OCI-LY7 (cell line): ENCODE data around the gene IDH2. TPM values are rescaled to one million over a fixed set of nuclear protein-coding genes. Genes with fewer than 3 reads are reported as not detected.

Experiments used
- BruUV-seq: library from RNA; stranded (reverse); fragments of 400-500 nt; replicated peaks from 2 replicates; lab custom pipeline; 2021; lab: Mats Ljungman, UMichigan
- CTCF ChIA-PET: fragments of 300-600 bp; sonication (Branson Sonifier 250); formaldehyde crosslinking; loops from one replicate; lab custom pipeline; 2022; ENCODE audit warnings: antibody characterized with exemption; ENCODE audit not compliant: unreplicated experiment; lab: Charles Lee
- POLR2A ChIA-PET: fragments of 300-600 bp; sonication (Branson Sonifier 250); formaldehyde crosslinking; loops from one replicate; lab custom pipeline; 2022; ENCODE audit warnings: antibody characterized with exemption; lab: Charles Lee
- DNase-seq: peaks from one replicate; pipeline ENCODE4 v3.0.0-alpha.2; 2015; ENCODE audit warnings: low spot score
- H2AFZ ChIP-seq: fragments of 200-600 bp; sonication (generic), shearing (Covaris generic); 2 replicates; pipeline ENCODE4 v1.6.1; 2014; ENCODE audit warnings: mild to moderate bottlenecking, antibody characterized with exemption, low read length, moderate library complexity
- H3K27ac ChIP-seq: fragments of 200-600 bp; sonication (generic); 2 replicates; pipeline ENCODE4 v1.5.1; 2014; ENCODE audit warnings: mixed run types, low read depth, mild to moderate bottlenecking, moderate library complexity, low read length, inconsistent platforms; ENCODE audit not compliant: poor library complexity, severe bottlenecking
- H3K36me3 ChIP-seq: fragments of 200-600 bp; sonication (generic); 2 replicates; pipeline ENCODE4 v1.6.1; 2014; ENCODE audit warnings: mild to moderate bottlenecking, antibody characterized with exemption, low read length, moderate library complexity, mixed read lengths; ENCODE audit not compliant: insufficient read depth
- H3K4me1 ChIP-seq: fragments of 200-600 bp; sonication (generic); 2 replicates; pipeline ENCODE4 v1.5.1; 2014; ENCODE audit warnings: mild to moderate bottlenecking, low read length; ENCODE audit not compliant: insufficient read depth, poor library complexity, severe bottlenecking
- H3K4me2 ChIP-seq: fragments of 200-600 bp; sonication (generic); 2 replicates; pipeline ENCODE4 v1.6.1; 2014; ENCODE audit warnings: mild to moderate bottlenecking, low read length
- H3K4me3 ChIP-seq: fragments of 200-600 bp; sonication (generic); 2 replicates; pipeline ENCODE4 v1.5.1; 2014; ENCODE audit warnings: mild to moderate bottlenecking, low read depth, low read length; ENCODE audit not compliant: poor library complexity, severe bottlenecking
- H3K79me2 ChIP-seq: fragments of 200-600 bp; sonication (generic); 2 replicates; pipeline ENCODE4 v1.6.1; 2016; ENCODE audit warnings: low read depth, mild to moderate bottlenecking, low read length, moderate library complexity, mixed read lengths; ENCODE audit not compliant: insufficient read depth
- H3K9me2 ChIP-seq: fragments of 200-600 bp; sonication (generic); 2 replicates; pipeline ENCODE4 v1.6.1; 2016; ENCODE audit warnings: mild to moderate bottlenecking, low read length, mixed read lengths; ENCODE audit not compliant: insufficient read depth
- H3K9me3 ChIP-seq: fragments of 200-600 bp; sonication (generic); 2 replicates; pipeline ENCODE4 v1.6.1; 2014; ENCODE audit warnings: mild to moderate bottlenecking, mixed run types, low read length, mixed read lengths
- H4K20me1 ChIP-seq: fragments of 200-600 bp; sonication (generic); 2 replicates; pipeline ENCODE4 v1.6.1; 2014; ENCODE audit warnings: mild to moderate bottlenecking, antibody characterized with exemption, low read length, moderate library complexity, mixed read lengths; ENCODE audit not compliant: insufficient read depth
- EZH2phosphoT487 ChIP-seq: fragments of 200-600 bp; sonication (generic); IDR thresholded peaks from 2 replicates; pipeline ENCODE4 v1.6.1; 2018; ENCODE audit warnings: low read depth, borderline replicate concordance, mild to moderate bottlenecking, mixed run types, antibody characterized with exemption, low read length, moderate library complexity, mixed read lengths
- intact Hi-C: fragments of 100-400 bp; cut with micrococcal nuclease; formaldehyde crosslinking; loops from one replicate; pipeline ENCODE4 v1.10.0; 2022; ENCODE audit not compliant: unreplicated experiment
- total RNA-seq, 2 experiments: library from RNA; depleted of rRNA in 1 of 2; stranded (reverse); fragments of >200 nt in 1 of 2; shearing (Covaris generic) in 1 of 2; gene quantifications; 2 replicates each; pipeline ENCODE4 v1.2.3, GENCODE V29; 2014 to 2022
- TF ChIP-seq, protein P1 (sequence below): fragments of 200-600 bp; sonication (generic); conservative IDR thresholded peaks from 2 replicates; pipeline ENCODE4 v1.5.1; 2014; ENCODE audit warnings: mild to moderate bottlenecking, antibody characterized with exemption, low read length, moderate library complexity, mixed read lengths

IDH2 gene
- total RNA-seq, 2 experiments from 2014 or later = 220 to 224 TPM

DNA sequence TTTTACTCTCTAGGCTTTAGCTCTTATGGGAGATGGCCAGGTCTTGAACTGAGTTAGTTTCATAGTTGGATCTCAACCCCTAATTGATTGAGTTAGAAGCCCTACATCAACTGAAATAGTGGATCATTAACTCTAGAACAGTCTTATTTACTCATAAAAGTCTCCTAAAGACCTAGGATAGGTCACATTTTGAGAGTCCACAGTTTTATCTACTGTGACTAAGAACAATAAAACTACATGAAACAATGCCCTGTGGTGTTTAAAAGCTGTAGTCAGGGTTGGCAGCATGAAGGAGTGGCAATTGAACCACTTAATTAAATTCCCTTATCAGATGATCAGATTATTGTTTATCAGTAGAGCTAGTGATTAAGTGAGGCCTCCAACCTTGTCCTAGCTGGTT is 22.2 kb upstream of the IDH2 start:
- TF ChIP-seq, protein P1, sequence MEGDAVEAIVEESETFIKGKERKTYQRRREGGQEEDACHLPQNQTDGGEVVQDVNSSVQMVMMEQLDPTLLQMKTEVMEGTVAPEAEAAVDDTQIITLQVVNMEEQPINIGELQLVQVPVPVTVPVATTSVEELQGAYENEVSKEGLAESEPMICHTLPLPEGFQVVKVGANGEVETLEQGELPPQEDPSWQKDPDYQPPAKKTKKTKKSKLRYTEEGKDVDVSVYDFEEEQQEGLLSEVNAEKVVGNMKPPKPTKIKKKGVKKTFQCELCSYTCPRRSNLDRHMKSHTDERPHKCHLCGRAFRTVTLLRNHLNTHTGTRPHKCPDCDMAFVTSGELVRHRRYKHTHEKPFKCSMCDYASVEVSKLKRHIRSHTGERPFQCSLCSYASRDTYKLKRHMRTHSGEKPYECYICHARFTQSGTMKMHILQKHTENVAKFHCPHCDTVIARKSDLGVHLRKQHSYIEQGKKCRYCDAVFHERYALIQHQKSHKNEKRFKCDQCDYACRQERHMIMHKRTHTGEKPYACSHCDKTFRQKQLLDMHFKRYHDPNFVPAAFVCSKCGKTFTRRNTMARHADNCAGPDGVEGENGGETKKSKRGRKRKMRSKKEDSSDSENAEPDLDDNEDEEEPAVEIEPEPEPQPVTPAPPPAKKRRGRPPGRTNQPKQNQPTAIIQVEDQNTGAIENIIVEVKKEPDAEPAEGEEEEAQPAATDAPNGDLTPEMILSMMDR = no peak
- TF ChIP-seq EZH2phosphoT487 = no peak
- CTCF ChIA-PET = no interaction called here

DNA sequence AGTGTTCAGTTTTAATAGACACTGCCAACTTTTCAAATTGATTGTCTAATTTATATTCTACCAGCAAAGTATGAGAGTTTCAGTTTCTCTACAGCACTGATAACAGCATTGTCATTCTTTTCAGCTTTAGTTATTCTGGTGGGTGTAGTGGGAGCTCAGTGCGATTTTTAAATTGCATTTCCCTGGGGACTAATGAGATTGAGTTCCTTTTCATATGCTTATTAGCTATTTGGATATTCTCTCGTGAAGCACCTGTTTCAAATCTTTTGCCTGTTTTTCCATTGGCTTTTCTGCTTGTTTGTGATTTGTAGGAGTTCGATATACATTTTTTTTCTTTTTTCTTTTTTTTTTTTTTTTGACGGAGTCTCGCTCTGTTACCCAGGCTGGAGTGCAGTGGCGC is 18.8 kb upstream of the IDH2 start:
- Histone ChIP-seq H3K79me2 (no peaks in the 10 kb centered on the region), H3K4me3 (no peak overlapping the region), H4K20me1 (no peaks in the 10 kb centered on the region), H3K4me1 (no peaks in the 10 kb centered on the region), H3K27ac (no peak overlapping the region), H3K36me3 (no peaks in the 10 kb centered on the region), H3K4me2 (no peak overlapping the region), H3K9me2 (no peaks in the 10 kb centered on the region), H2AFZ (no peak overlapping the region), H3K9me3 (no peaks in the 10 kb centered on the region)
- intact Hi-C loops = no loop called here
- POLR2A ChIA-PET = interaction anchor here (0.6 to 0.7 kb wide), 7 partner anchors 12 to 671 kb away, joined by 3 to 4 read pairs (median 4); no protein-coding TSS in a partner anchor
- BruUV-seq = no TSS peak
- TF ChIP-seq, protein P1 = no peak
- no peak for TF ChIP-seq EZH2phosphoT487
- CTCF ChIA-PET = no interaction called here
- no peak for DNase-seq

More for the DNA sequence above, 22.2 kb upstream of the IDH2 start:
- POLR2A ChIA-PET = interaction anchor here (0.6 to 0.9 kb wide), 3 partner anchors 20 to 232 kb away, joined by 3 read pairs; no protein-coding TSS in a partner anchor
- no peak overlapping the region for H3K4me2 ChIP-seq
- no peaks in the 10 kb centered on the region for H4K20me1 ChIP-seq
- intact Hi-C loops = no loop called here
- H3K4me3 ChIP-seq = no peak overlapping the region
- no peak overlapping the region for H3K27ac ChIP-seq
- no peak for DNase-seq
- no peak overlapping the region for H2AFZ ChIP-seq
- no peaks in the 10 kb centered on the region for H3K79me2 ChIP-seq
- no TSS peak for BruUV-seq
- no peaks in the 10 kb centered on the region for H3K4me1 ChIP-seq
- no peaks in the 10 kb centered on the region for H3K9me3 ChIP-seq
- no peaks in the 10 kb centered on the region for H3K36me3 ChIP-seq
- no peaks in the 10 kb centered on the region for H3K9me2 ChIP-seq

DNA sequence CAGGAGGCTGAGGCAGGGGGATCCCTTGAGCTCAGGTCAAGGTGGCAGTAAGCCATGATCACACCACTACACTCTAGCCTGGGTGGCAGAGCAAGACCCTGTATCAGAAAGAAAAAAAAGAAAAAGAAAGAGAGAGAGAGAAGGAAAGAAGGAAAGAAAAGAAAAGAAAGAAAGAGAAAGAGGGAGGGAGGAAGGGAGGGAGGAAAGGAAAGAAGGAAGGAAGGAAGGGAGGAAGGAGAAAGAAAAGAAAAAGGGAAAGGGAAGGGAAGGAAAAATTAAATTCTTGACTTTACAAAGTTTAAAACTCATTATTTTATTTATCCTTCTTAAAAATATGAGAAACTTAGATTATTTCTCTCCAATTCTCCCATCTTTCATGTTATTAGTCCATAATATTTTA is 17.1 kb upstream of the IDH2 start:
- Histone ChIP-seq H3K9me3 (peaks cover 9% of the 10 kb centered on the region; the same call in 1 of the 2 replicates), H4K20me1 (no peaks in the 10 kb centered on the region), H3K36me3 (no peaks in the 10 kb centered on the region), H3K27ac (no peak overlapping the region), H3K9me2 (no peaks in the 10 kb centered on the region), H3K79me2 (no peaks in the 10 kb centered on the region), H3K4me1 (no peaks in the 10 kb centered on the region), H3K4me2 (no peak overlapping the region), H3K4me3 (no peak overlapping the region), H2AFZ (no peak overlapping the region)
- ChIA-PET POLR2A (interaction anchor here (0.6 to 1.3 kb wide), 2 partner anchors 20 to 358 kb away, joined by 4 read pairs; no protein-coding TSS in a partner anchor), CTCF (interaction anchor here (0.5 kb wide), 1 partner anchor 129 kb away, joined by 3 read pairs; no protein-coding TSS in a partner anchor)
- TF ChIP-seq, protein P1 = no peak
- TF ChIP-seq EZH2phosphoT487 = no peak
- DNase-seq = no peak
- intact Hi-C loops = no loop called here
- BruUV-seq = no TSS peak
